Endothelial cell of hepatic sinusoid (primary cell): ENCODE data around the gene C19orf38.

Experiments used
- in situ Hi-C: cut with HindIII; loops from 2 replicates; pipeline ENCODE4 v1.10.0; 2017; ENCODE audit warnings: low sequenced_read_pairs

The C19orf38 gene

DNA sequence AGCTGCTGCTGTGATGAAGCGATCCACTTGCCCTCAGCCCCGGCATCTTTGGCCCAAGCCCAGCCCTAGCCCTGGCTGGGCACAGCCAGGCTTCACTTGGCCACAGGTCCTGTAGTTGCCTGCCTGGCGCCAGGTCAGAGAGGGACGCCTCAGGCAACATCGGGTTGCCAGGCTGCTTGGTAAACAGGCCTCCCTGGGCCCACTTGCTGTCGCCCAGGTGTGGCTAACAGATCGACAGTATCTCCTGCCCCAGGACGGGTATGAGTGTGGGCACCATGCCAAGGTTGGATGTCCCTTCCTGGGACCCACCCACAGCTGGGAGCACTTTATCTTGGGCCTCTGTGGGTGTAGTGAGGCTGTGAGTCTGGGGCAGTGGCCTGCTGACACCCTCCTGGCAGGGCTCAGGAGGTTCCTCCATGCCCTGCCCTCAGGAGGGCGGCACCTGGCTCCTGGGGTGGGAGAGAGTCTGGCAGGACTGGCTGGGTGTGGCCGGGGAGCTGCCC, 51.0 kb downstream of the C19orf38 start:
- in situ Hi-C loops: no loop called here

GRCh38 chr19:10907925-10908324, 59.7 kb downstream of the C19orf38 start:
- in situ Hi-C loops: no loop called here

- in situ Hi-C loops: no loop called here
Measured at GRCh38 chr19:10908380-10908960, 60.3 kb downstream of the C19orf38 start.

GRCh38 chr19:10911579-10912363, 63.6 kb downstream of the C19orf38 start:
- in situ Hi-C loops: loop anchor here (5.0 to 10.0 kb wide), 2 partner anchors 34 to 113 kb away; no protein-coding TSS in a partner anchor

GRCh38 chr19:10912619-10913018, 64.4 kb downstream of the C19orf38 start:
- in situ Hi-C loops: loop anchor here (5.0 to 10.0 kb wide), 2 partner anchors 35 to 112 kb away; no protein-coding TSS in a partner anchor

DNA sequence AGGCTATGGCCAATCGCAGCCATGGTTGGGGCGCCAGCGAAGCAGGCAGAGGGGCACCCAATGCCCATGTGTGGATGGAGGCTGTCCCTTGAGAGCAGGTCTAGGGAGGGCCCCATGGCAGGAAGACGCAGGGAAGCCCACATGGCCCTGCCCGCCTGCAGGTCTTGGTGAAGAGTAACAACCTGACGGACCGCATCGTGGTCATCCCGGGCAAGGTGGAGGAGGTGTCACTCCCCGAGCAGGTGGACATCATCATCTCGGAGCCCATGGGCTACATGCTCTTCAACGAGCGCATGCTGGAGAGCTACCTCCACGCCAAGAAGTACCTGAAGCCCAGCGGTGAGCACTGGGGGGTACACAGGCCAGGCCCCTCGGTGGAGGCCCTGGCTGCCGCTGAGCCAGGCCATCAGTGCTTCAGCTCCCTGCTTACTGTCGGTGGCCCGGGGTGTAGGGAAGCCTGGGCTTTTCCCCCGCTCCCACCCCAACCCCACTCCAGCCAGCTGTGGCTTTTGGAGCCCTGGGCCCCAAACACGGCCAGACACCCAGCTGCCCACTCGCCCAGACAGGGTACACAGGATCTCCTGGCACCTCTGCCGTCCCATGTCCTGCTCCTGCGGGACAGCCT, 65.6 kb downstream of the C19orf38 start:
- in situ Hi-C loops: loop anchor here (5.0 to 10.0 kb wide), 2 partner anchors 37 to 111 kb away; no protein-coding TSS in a partner anchor

DNA sequence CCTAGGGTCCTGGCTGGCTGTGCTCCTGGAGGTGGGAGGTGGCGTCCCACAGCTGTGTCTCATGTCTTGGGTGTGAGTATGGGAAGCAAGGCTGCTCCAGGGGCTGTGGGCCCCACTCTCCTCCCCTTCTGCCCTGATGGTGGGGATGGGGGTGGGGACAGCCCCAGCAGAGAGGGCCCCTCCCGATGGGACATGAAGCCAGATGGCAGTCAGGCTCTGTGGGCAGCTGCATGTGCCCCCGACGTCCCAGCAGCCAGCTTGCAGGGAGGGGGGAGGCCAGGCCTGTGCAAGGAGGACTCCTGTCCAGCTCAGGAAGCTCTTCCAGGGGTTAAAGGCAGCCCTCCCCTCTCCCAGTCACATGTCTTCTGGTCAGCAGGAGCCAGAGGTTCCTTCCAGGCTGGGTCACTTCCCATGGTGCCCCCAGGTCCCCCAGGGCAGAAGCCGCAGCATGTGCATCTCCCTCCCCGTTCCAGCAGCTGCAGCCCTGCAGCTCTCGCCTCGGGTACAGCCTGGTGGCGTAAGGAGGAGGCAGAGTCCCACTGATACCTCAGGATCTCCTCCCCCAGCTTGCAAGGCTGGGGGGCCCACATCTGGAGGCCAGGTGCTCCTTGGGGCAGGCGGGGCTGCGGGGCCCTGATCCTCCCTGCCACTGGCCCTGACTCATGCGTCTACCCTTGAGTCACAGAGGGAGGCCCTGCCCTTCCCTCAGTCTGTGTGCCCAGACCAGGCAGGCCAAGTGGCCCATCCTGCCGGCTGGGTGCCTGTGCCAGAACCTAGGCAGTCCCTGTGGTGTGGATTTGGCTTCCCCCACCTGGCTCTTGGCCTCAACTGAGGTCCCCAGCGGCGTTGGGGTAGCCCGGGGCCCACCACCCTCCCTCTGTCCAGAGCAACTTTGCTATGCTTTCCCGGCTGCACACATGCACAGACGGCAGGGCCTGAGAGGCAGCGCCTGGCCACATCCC, 67.2 kb downstream of the C19orf38 start:
- in situ Hi-C loops: loop anchor here (10.0 kb wide), 1 partner anchor 109 kb away; no protein-coding TSS in a partner anchor

GRCh38 chr19:10916602-10917001, 68.4 kb downstream of the C19orf38 start:
- in situ Hi-C loops: loop anchor here (10.0 kb wide), 1 partner anchor 108 kb away; no protein-coding TSS in a partner anchor

GRCh38 chr19:10918359-10918758, 70.1 kb downstream of the C19orf38 start:
- in situ Hi-C loops: loop anchor here (10.0 kb wide), 1 partner anchor 106 kb away; no protein-coding TSS in a partner anchor
